ENCODE measurements around the gene CSPG4. TPM values are rescaled to one million over a fixed set of nuclear protein-coding genes. Genes with fewer than 3 reads are reported as not detected.

The CSPG4 gene
- total RNA-seq, result 63.0 and 213 TPM in 2 replicates

GRCh38 chr15:75712668-75713337, at the start of gene CSPG4:
TSS of gene CSPG4 (minus strand) at chr15:75712848. CDS start at chr15:75712755, 93 bp downstream.

GRCh38 chr15:75647370-75648155, 65.1 kb downstream of the CSPG4 start, which contains the start of gene SNX33:
TSS of gene SNX33 (plus strand) at chr15:75647912. CDS start at chr15:75649103, 1,191 bp downstream.

GRCh38 chr15:75639709-75640482, 72.8 kb downstream of the CSPG4 start, which contains the start of gene IMP3:
TSS of gene IMP3 (minus strand) at chr15:75640224. CDS start at chr15:75640168, 56 bp downstream.

GRCh38 chr15:75625542-75626347, 86.9 kb downstream of the CSPG4 start, which contains the start of gene SNUPN:
TSS of gene SNUPN (minus strand) at chr15:75625725. CDS start at chr15:75621051, 4,674 bp downstream.

Other genes with a start within 250 kb of the CSPG4 start
- 16.6 and 26.1 TPM in 2 replicates for gene PTPN9, start 133.5 kb downstream of the CSPG4 start, total RNA-seq
- gene SNUPN, start 87.1 kb downstream of the CSPG4 start, total RNA-seq, result 28.1 and 29.7 TPM in 2 replicates
- gene IMP3, start 72.6 kb downstream of the CSPG4 start, total RNA-seq, result 57.8 and 97.7 TPM in 2 replicates
- gene SNX33, start 64.9 kb downstream of the CSPG4 start, total RNA-seq, result 19.6 and 22.1 TPM in 2 replicates
- 72.2 and 77.8 TPM in 2 replicates for gene UBE2Q2, start 130.6 kb upstream of the CSPG4 start, total RNA-seq
- gene FBXO22, start 191.0 kb upstream of the CSPG4 start, total RNA-seq, result 65.9 and 87.8 TPM in 2 replicates

All from smooth muscle cell of the umbilical artery (primary cell).